Measurements from ENCODE around the gene SLC38A4.

DNA sequence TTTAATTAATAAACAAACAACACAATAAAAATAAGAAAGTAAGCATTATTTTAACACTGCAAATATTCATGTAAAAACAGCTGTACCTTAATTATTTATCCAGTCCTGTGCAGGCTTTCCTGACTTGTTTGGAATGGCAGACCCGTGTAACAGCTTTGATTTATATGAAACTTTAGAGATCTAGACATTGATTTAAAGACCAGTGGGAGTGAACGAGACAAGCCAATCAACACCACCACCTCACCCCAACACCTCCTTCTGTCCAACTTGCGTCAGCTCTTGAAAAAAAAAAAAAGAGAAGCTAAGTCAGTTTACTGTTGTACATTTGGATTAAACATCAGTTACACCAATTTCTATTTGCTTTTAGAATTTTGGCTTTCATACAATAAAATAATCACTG is 22.3 kb downstream of the SLC38A4 start:
- TF ChIP-seq, protein P1, sequence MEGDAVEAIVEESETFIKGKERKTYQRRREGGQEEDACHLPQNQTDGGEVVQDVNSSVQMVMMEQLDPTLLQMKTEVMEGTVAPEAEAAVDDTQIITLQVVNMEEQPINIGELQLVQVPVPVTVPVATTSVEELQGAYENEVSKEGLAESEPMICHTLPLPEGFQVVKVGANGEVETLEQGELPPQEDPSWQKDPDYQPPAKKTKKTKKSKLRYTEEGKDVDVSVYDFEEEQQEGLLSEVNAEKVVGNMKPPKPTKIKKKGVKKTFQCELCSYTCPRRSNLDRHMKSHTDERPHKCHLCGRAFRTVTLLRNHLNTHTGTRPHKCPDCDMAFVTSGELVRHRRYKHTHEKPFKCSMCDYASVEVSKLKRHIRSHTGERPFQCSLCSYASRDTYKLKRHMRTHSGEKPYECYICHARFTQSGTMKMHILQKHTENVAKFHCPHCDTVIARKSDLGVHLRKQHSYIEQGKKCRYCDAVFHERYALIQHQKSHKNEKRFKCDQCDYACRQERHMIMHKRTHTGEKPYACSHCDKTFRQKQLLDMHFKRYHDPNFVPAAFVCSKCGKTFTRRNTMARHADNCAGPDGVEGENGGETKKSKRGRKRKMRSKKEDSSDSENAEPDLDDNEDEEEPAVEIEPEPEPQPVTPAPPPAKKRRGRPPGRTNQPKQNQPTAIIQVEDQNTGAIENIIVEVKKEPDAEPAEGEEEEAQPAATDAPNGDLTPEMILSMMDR (IDR thresholded peaks at IDR 0.05): no peak
- TF ChIP-seq EZH2phosphoT487 (IDR thresholded peaks at IDR 0.05): no peak
- TF ChIP-seq EZH2 (IDR thresholded peaks at IDR 0.05): no peak
